PFSK-1 (cell line): ENCODE results near the gene ZGRF1.

Experiments used
- FOXP2 ChIP-seq: optimal IDR thresholded peaks from 2 replicates; pipeline ENCODE3; 2011; ENCODE audit warnings: borderline replicate concordance, control low read depth, inconsistent platforms; ENCODE audit not compliant: insufficient read depth; ENCODE audit errors: extremely low read length, extremely low read depth
- POLR2AphosphoS5 ChIP-seq: IDR thresholded peaks from 2 replicates; pipeline ENCODE4 v1.6.1; 2012; ENCODE audit warnings: low read depth, mild to moderate bottlenecking, control low read depth, low read length, moderate library complexity
- SIN3A ChIP-seq: IDR thresholded peaks from 2 replicates; pipeline ENCODE4 v1.6.1; 2012; ENCODE audit warnings: mild to moderate bottlenecking, low read length, moderate library complexity, borderline replicate concordance; ENCODE audit not compliant: insufficient read depth
- TAF1 ChIP-seq: IDR thresholded peaks from 2 replicates; pipeline ENCODE4 v1.6.1; 2012; ENCODE audit warnings: low read length, control low read depth, borderline replicate concordance; ENCODE audit not compliant: insufficient read depth
- TF ChIP-seq, protein P1 (sequence below), 2 experiments: IDR thresholded peaks; 2 replicates each; pipeline versions ENCODE4 v1.6.1 to v1.8.0; 2011 to 2012; ENCODE audit warnings: low read depth in 2 of 2, low read length in 2 of 2, control low read depth in 1 of 2, inconsistent platforms in 1 of 2, mild to moderate bottlenecking in 1 of 2, moderate library complexity in 1 of 2; ENCODE audit not compliant: insufficient read depth in 1 of 2

The ZGRF1 gene

DNA sequence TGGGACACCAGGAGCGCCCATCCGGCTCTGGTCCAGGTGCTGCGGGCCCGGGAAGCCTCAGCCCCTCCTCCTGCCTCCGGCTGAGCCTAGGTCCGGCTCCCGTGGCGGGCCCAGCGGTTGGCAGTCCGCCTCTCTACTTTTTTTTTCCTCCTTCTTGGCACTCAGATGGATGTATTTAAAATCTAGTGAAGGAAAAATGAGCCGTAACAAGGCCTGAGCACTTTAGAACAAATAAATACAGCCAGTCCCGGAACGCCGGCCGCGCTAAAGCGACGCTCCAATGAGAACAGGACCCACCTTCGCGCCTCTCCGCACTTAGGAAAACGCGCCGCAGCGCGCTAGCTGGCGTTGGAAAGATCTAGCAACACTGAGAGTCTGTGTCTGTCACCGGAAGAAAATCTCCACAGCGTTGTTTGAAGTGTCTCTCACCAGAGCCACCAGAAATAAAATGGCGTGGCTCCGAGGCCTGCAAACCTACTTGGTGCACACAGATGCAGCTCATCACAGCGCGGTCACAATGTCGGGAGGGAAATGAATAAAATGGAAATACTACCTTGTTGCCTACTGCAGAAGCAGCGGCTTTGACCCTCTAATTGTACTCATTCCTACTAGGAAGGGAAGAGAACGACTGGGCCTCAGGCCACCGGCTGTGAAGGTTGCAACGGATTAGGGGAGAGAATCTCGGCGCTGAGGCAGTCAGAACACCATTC is 125.5 kb downstream of the ZGRF1 start:
- TF ChIP-seq TAF1: no peak
- TF ChIP-seq SIN3A: no peak
- TF ChIP-seq, protein P1, sequence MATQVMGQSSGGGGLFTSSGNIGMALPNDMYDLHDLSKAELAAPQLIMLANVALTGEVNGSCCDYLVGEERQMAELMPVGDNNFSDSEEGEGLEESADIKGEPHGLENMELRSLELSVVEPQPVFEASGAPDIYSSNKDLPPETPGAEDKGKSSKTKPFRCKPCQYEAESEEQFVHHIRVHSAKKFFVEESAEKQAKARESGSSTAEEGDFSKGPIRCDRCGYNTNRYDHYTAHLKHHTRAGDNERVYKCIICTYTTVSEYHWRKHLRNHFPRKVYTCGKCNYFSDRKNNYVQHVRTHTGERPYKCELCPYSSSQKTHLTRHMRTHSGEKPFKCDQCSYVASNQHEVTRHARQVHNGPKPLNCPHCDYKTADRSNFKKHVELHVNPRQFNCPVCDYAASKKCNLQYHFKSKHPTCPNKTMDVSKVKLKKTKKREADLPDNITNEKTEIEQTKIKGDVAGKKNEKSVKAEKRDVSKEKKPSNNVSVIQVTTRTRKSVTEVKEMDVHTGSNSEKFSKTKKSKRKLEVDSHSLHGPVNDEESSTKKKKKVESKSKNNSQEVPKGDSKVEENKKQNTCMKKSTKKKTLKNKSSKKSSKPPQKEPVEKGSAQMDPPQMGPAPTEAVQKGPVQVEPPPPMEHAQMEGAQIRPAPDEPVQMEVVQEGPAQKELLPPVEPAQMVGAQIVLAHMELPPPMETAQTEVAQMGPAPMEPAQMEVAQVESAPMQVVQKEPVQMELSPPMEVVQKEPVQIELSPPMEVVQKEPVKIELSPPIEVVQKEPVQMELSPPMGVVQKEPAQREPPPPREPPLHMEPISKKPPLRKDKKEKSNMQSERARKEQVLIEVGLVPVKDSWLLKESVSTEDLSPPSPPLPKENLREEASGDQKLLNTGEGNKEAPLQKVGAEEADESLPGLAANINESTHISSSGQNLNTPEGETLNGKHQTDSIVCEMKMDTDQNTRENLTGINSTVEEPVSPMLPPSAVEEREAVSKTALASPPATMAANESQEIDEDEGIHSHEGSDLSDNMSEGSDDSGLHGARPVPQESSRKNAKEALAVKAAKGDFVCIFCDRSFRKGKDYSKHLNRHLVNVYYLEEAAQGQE (IDR thresholded peaks at IDR 0.05; ENCODE audit: insufficient read depth in 1 of 2, low read depth in 2 of 2, low read length in 2 of 2): no peak
- no peak for TF ChIP-seq FOXP2
- TF ChIP-seq POLR2AphosphoS5: no peak

DNA sequence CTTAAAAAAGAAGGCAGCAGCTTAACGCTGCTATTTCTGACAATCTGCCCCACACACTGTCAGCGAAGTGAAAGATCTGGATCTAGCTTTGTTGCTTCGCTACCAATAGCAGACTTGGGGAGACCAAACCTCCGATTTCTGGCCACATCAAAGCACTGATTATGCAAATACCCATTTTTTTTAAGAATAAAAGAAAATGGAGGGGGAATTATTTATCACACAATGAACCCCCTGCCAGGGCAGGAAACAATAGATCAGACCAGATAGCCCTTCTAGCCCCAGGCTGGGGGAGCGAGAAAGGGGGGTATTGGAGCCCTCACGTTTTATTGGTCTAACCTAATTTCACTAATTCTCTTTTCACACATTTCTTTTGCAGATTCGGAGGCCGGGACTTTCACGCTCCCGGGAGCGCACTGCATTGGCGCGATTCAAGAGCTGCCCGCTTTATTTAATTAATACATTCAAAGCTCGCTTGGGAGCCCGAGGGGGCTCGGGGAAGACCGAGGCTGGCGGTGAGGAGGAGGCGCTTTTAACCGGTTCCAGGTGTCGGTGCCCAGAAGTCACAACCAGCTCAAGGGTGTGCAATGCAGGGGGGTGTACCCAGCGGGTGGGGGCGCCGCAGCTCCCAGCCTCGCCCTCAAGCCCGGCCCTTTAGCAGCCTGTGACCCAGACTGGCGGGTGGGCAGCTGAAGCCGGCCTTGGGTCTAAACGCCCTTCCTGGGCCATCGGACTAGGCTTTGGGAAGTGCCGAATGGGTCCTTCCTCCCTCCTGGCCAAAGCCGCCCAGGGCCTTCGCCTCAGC is 126.2 kb downstream of the ZGRF1 start:
- TF ChIP-seq SIN3A: no peak
- TF ChIP-seq FOXP2: no peak
- TF ChIP-seq TAF1: no peak
- TF ChIP-seq, protein P1 (IDR thresholded peaks at IDR 0.05; ENCODE audit: insufficient read depth in 1 of 2, low read depth in 2 of 2, low read length in 2 of 2): no peak
- TF ChIP-seq POLR2AphosphoS5: no peak

DNA sequence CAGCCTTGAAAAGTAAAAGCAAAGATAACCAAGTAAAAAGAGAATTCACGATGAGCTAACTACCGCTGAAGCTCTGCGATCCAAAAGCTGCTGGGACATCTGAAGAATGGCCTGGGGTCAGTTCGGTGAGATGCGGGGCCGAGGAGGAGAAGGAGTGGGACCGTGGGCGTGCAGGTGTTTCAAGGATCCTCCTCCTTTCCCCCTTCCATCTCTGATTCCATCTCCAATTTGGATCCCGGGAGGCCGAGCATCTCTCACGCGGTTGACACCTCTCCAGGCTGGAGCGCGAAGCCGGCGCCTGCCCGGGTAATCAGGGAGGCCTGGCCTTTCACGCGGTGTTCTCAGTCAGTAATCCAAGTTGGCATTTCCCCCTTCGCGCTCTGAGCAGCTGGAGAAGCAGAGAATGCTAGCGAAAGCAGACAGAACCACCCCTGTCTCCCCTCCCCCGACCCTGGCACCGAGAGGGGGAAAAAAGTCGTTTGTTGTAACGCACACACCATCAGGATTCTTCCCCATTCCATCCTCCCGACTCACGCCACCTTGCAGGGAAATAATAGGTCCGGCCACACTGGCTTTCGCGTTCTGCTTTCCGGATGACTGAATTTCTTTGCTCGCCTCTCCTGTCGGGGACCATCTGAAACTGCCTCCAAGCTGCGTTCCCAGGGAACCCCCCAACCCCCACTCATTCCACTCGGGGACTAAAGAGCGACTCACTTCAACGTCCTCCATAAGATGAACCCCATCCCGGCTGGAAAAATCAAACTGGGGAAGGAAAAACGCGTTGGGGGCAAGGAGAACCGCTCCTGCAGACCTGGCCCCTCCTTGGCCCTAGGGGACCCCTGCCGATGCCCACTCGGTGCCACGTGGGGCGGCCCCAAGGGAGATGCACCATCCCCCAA is 127.2 kb downstream of the ZGRF1 start:
- no peak for TF ChIP-seq TAF1
- no peak for TF ChIP-seq FOXP2
- no peak for TF ChIP-seq POLR2AphosphoS5
- TF ChIP-seq, protein P1 (IDR thresholded peaks at IDR 0.05; ENCODE audit: insufficient read depth in 1 of 2, low read depth in 2 of 2, low read length in 2 of 2): no peak
- no peak for TF ChIP-seq SIN3A

DNA sequence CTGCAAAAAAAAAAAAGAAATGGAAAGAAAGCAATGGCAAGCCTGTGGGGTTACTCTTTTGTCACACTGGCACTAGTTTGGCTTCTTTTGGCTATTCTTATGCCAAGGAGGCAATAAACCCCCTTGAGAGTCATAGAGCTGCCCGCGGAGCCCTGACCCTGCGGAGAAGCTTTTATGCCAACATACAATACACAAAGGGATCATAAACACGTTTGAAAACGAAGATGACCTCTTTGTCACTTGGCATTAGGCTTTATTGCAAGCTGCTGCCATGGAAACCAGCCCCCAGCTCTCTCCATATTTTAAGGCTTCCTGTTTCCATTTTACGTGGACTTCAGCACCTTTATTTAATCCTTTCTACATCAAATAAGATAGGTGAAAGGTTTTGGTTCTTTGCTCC is 128.4 kb downstream of the ZGRF1 start:
- no peak for TF ChIP-seq POLR2AphosphoS5
- TF ChIP-seq FOXP2: no peak
- TF ChIP-seq, protein P1 (IDR thresholded peaks at IDR 0.05; ENCODE audit: insufficient read depth in 1 of 2, low read depth in 2 of 2, low read length in 2 of 2): no peak
